K562 (cell line): ENCODE measurements around the gene ANKRD31. TPM values are rescaled to one million over a fixed set of nuclear protein-coding genes. Genes with fewer than 3 reads are reported as not detected.

Experiments used
- ATAC-seq: fragments of 200-7000 bp; cut with Tn5 transposase; 3 replicates; pipeline ENCODE4 v1.9.1; 2020; ENCODE audit warnings: moderate library complexity
- BruUV-seq: library from RNA; stranded (reverse); fragments of 400-500 nt; replicated peaks from 2 replicates; lab custom pipeline; 2021; lab: Mats Ljungman, UMichigan
- CTCF ChIA-PET: fragments of 300-600 bp; formaldehyde crosslinking; extraction: SDS; loops from one replicate; lab custom pipeline; 2021; ENCODE audit warnings: low intra/inter-chr PET ratio; lab: Yijun Ruan, JAX
- POLR2A ChIA-PET: fragments of 300-600, 350-650 bp; sonication (Branson Sonifier 250); formaldehyde crosslinking; extraction: SDS; loops from one replicate; lab custom pipeline; 2021; ENCODE audit warnings: antibody characterized with exemption, inconsistent platforms; lab: Yijun Ruan, JAX
- DNase-seq, 4 experiments: peaks; one replicate each; pipeline versions ENCODE4 v3.0.0 to v3.0.0-alpha.2; 2011 to 2018; ENCODE audit warnings: low spot score in 3 of 4, mixed read lengths in 3 of 4; ENCODE audit errors: extremely low read depth in 1 of 4
- FAIRE-seq: peaks from 2 replicates; lab custom pipeline; 2011; peaks lifted over from hg19 to GRCh38; lab: Jason Lieb, UNC
- H2AFZ ChIP-seq: 2 replicates; pipeline ENCODE4 v1.6.0; 2011; ENCODE audit warnings: low read depth, low read length, control low read depth, inconsistent platforms
- H3K27ac ChIP-seq: fragments of 200-600 bp; 3 replicates; pipeline ENCODE4 v1.8.0; 2011; ENCODE audit warnings: low read depth, mild to moderate bottlenecking, control low read depth, inconsistent platforms, low read length, moderate library complexity, mixed read lengths; ENCODE audit errors: extremely low read depth
- H3K27me3 ChIP-seq, 2 experiments: fragments of 300-600 bp in 1 of 2; 2 replicates in 1 of 2; 3 replicates in 1 of 2; pipeline versions ENCODE4 v1.6.0 to v1.8.0; 2011; ENCODE audit warnings: inconsistent platforms in 2 of 2, low read length in 2 of 2, mild to moderate bottlenecking in 1 of 2, mixed read lengths in 1 of 2, moderate library complexity in 1 of 2; ENCODE audit not compliant: control insufficient read depth in 2 of 2, insufficient read depth in 2 of 2
- H3K36me3 ChIP-seq: fragments of 300-600 bp; 3 replicates; pipeline ENCODE4 v1.8.0; 2011; ENCODE audit warnings: mild to moderate bottlenecking, low read length, inconsistent platforms; ENCODE audit not compliant: control insufficient read depth, insufficient read depth
- H3K4me1 ChIP-seq, 2 experiments: fragments of 200-600 bp in 1 of 2; replicated peaks in 1 of 2; 2 replicates in 1 of 2; 3 replicates in 1 of 2; pipeline versions ENCODE4 v1.5.1 to v1.8.0; 2011; ENCODE audit warnings: inconsistent platforms in 2 of 2, low read length in 2 of 2, mild to moderate bottlenecking in 1 of 2, mixed read lengths in 1 of 2, moderate library complexity in 1 of 2; ENCODE audit not compliant: control insufficient read depth in 2 of 2, insufficient read depth in 2 of 2
- H3K4me2 ChIP-seq: 2 replicates; pipeline ENCODE4 v1.6.1; 2011; ENCODE audit warnings: low read length, control low read depth, inconsistent platforms, mixed read lengths; ENCODE audit not compliant: insufficient read depth
- H3K4me3 ChIP-seq: fragments of 200-600 bp; sonication (generic), shearing (Covaris generic); 2 replicates; pipeline ENCODE4 v1.5.1; 2016; ENCODE audit warnings: control low read depth, inconsistent platforms
- H3K79me2 ChIP-seq: fragments of 200-600 bp; 3 replicates; pipeline ENCODE4 v1.8.0; 2011; ENCODE audit warnings: low read length, inconsistent platforms; ENCODE audit not compliant: control insufficient read depth, insufficient read depth
- H3K9ac ChIP-seq, 2 experiments: 2 replicates each; pipeline versions ENCODE4 v1.6.0 to v1.6.1; 2011; ENCODE audit warnings: low read depth in 2 of 2, low read length in 2 of 2, control low read depth in 1 of 2, inconsistent platforms in 1 of 2, mild to moderate bottlenecking in 1 of 2, mixed read lengths in 1 of 2; ENCODE audit not compliant: insufficient read depth in 1 of 2
- H3K9me1 ChIP-seq: one replicate; pipeline ENCODE4 v1.6.0; 2011; ENCODE audit warnings: inconsistent platforms, mild to moderate bottlenecking, low read length, moderate library complexity; ENCODE audit not compliant: control insufficient read depth, insufficient read depth
- H3K9me3 ChIP-seq: replicated peaks from 2 replicates; pipeline ENCODE4 v1.5.1; 2011; ENCODE audit warnings: low read depth, low read length, inconsistent platforms; ENCODE audit not compliant: control insufficient read depth, insufficient read depth
- H4K20me1 ChIP-seq: replicated peaks from 2 replicates; pipeline ENCODE4 v1.6.1; 2011; ENCODE audit warnings: low read length, inconsistent platforms, mixed read lengths; ENCODE audit not compliant: control insufficient read depth, insufficient read depth
- BACH1 ChIP-seq: fragments of 200-800 bp; sonication (Bioruptor generic); IDR thresholded peaks from 2 replicates; pipeline ENCODE4 v1.6.1; 2016; ENCODE audit warnings: missing genetic modification characterization, missing compliant biosample characterization
- EHMT2 ChIP-seq: fragments of 450-650 bp; IDR thresholded peaks from 2 replicates; pipeline ENCODE4 v1.6.1; 2018; ENCODE audit warnings: antibody characterized with exemption
- HDAC8 ChIP-seq: fragments of 450-650 bp; IDR thresholded peaks from 2 replicates; pipeline ENCODE4 v1.6.1; 2016; ENCODE audit warnings: mild to moderate bottlenecking, missing genetic modification characterization, moderate library complexity, missing compliant biosample characterization
- POLR2AphosphoS2 ChIP-seq: IDR thresholded peaks from 2 replicates; pipeline ENCODE4 v1.6.1; 2012; ENCODE audit warnings: low read length, improper control_type of control experiment
- POLR2H ChIP-seq: IDR thresholded peaks from 2 replicates; pipeline ENCODE4 v1.6.1; 2016; ENCODE audit warnings: missing genetic modification characterization, low read depth, mild to moderate bottlenecking, control low read depth, missing compliant biosample characterization, moderate library complexity
- PTTG1 ChIP-seq: fragments of 450-650 bp; IDR thresholded peaks from 2 replicates; pipeline ENCODE4 v1.6.1; 2016; ENCODE audit warnings: low read depth, mild to moderate bottlenecking, missing genetic modification characterization, missing compliant biosample characterization
- RB1 ChIP-seq: fragments of 450-650 bp; IDR thresholded peaks from 2 replicates; pipeline ENCODE4 v1.6.1; 2017; ENCODE audit warnings: low read depth, mild to moderate bottlenecking
- SAFB2 ChIP-seq: fragments of 200-400 bp; formaldehyde crosslinking; IDR thresholded peaks from 2 replicates; pipeline ENCODE4 v1.6.1; 2018; ENCODE audit warnings: borderline replicate concordance, low read length, low read depth, moderate library complexity; ENCODE audit not compliant: severe bottlenecking
- SAP30 ChIP-seq: fragments of 200-600 bp; sonication (generic); IDR thresholded peaks from 2 replicates; pipeline ENCODE4 v1.6.1; 2012; ENCODE audit warnings: borderline replicate concordance, low read depth, mild to moderate bottlenecking, moderate library complexity, low read length, control low read depth, inconsistent platforms; ENCODE audit not compliant: insufficient read depth, poor library complexity, severe bottlenecking
- SREBF1 ChIP-seq: fragments of 150-350 bp; IDR thresholded peaks from 2 replicates; pipeline ENCODE4 v1.6.1; 2014; ENCODE audit warnings: antibody characterized with exemption, low read depth, low read length, borderline replicate concordance
- TFAP4 ChIP-seq: sonication (generic); formaldehyde crosslinking; IDR thresholded peaks from 2 replicates; pipeline ENCODE4 v1.8.0; 2022; ENCODE audit warnings: missing genetic modification reagents, mild to moderate bottlenecking, moderate library complexity, borderline replicate concordance
- ZFP36 ChIP-seq: fragments of 150-350 bp; IDR thresholded peaks from 2 replicates; pipeline ENCODE4 v1.6.1; 2018; ENCODE audit warnings: low read length, low read depth; ENCODE audit not compliant: partially characterized antibody
- ZNF699 ChIP-seq: fragments of 250-450 bp; sonication (Bioruptor Pico); IDR thresholded peaks from 2 replicates; pipeline ENCODE4 v1.8.0; 2021; ENCODE audit warnings: mild to moderate bottlenecking, moderate library complexity; ENCODE audit not compliant: insufficient replicate concordance
- WGBS: fragments of 100-300 bp; shearing (Covaris generic); methylation state at CpG from one replicate; pipeline ENCODE4 v1.1.6; 2016; ENCODE audit warnings: low coverage, mixed read lengths; ENCODE audit not compliant: insufficient coverage; ENCODE audit errors: missing lambda C conversion rate; 5-methylcytosine and 5-hydroxymethylcytosine counted together
- in situ Hi-C: fragments of 300-500 bp; cut with MboI; formaldehyde crosslinking; loops from 4 replicates; pipeline ENCODE4 v1.15.0; 2018; ENCODE audit warnings: inconsistent platforms, mixed read lengths
- intact Hi-C: fragments of 100-400 bp; cut with micrococcal nuclease; formaldehyde crosslinking; loops from 2 replicates; pipeline ENCODE4 v1.14.2; 2022
- polyA plus RNA-seq, 8 experiments: library from polyadenylated mRNA; depleted of rRNA in 4 of 8; stranded (reverse) in 5 of 8; unstranded in 3 of 8; fragments of >200 nt; fragmentation: Nextera tagmentation in 2 of 8; fragmentation: Illumina TruSeq in 1 of 8; extraction: Ambion mirVana in 2 of 8; extraction: Trizol in 1 of 8; gene quantifications; 2 replicates each; pipeline versions ENCODE4 v1.2.1 to v1.2.3, GENCODE V29; 2011 to 2014; ENCODE audit warnings: inconsistent platforms in 1 of 8, missing spikeins in 1 of 8
- total RNA-seq, 7 experiments: library from RNA; depleted of rRNA in 6 of 7; stranded (reverse); fragments of >200 nt in 6 of 7; fragmentation: Illumina TruSeq in 2 of 7; extraction: Trizol in 2 of 7; gene quantifications; 2 replicates each; pipeline versions ENCODE4 v1.2.1 to v1.2.3, GENCODE V29; 2011 to 2021; ENCODE audit warnings: low replicate concordance in 1 of 7

Gene ANKRD31
- total and polyA plus RNA-seq, 9 of the 15 experiments (the other 6 are each of a cell fraction or from before 2014, with no cell fraction given): under 0.01 to 0.11 (median 0.05) TPM; not detected in 1

- no peak for TF ChIP-seq ZFP36
- no peak for TF ChIP-seq HDAC8
- TF ChIP-seq PTTG1: no peak
- TF ChIP-seq, all 486 proteins: peak for 1
Observed at GRCh38 chr5:75031366-75031765, 205.3 kb downstream of the ANKRD31 start (continued).

GRCh38 chr5:75028090-75028489, 208.6 kb downstream of the ANKRD31 start:
- Histone ChIP-seq H3K4me3 (no peak overlapping the region), H3K9me1 (no peaks in the 10 kb centered on the region), H3K36me3 (no peaks in the 10 kb centered on the region), H3K27ac (no peak overlapping the region), H3K4me2 (no peak overlapping the region), H2AFZ (no peak overlapping the region), H3K4me1 (no peaks in the 10 kb centered on the region), H3K79me2 (no peaks in the 10 kb centered on the region), H3K9me3 (no peaks in the 10 kb centered on the region), H3K9ac (no peak overlapping the region), H4K20me1 (no peaks in the 10 kb centered on the region), H3K27me3 (peaks cover 2 to 7% of the 10 kb centered on the region in 2 experiments; a peak in 3 of 5 replicates)
- 3% methylated on average over 3 of the region's 3 CpGs for WGBS
- TF ChIP-seq SREBF1: no peak
- TF ChIP-seq ZNF699 (CRISPR knock-in tag): no peak
- no peak for TF ChIP-seq RB1
- no peak for TF ChIP-seq BACH1 (tag)
- no peak for TF ChIP-seq POLR2AphosphoS2
- no peak for TF ChIP-seq SAFB2
- TF ChIP-seq SAP30: no peak
- no peak for TF ChIP-seq EHMT2
- TF ChIP-seq TFAP4: no peak
- TF ChIP-seq POLR2H (tag): no peak
- no peak for DNase-seq
- intact Hi-C loops: no loop called here
- no TSS peak for BruUV-seq
- FAIRE-seq: no peak
- in situ Hi-C loops: no loop called here
- ATAC-seq: no peak
- CTCF ChIA-PET: no interaction called here
- POLR2A ChIA-PET: no interaction called here
